PC-9 (cell line): ENCODE measurements around the gene DBN1. TPM values are rescaled to one million over a fixed set of nuclear protein-coding genes. Genes with fewer than 3 reads are reported as not detected.

Source experiments
- BruUV-seq: library from RNA; stranded (reverse); fragments of 400-500 nt; replicated peaks from 2 replicates; lab custom pipeline; 2021; lab: Mats Ljungman, UMichigan
- CTCF ChIA-PET: fragments of 300-600 bp; sonication (Branson Sonifier 250); formaldehyde crosslinking; loops from one replicate; lab custom pipeline; 2022; ENCODE audit warnings: antibody characterized with exemption; lab: Charles Lee
- POLR2A ChIA-PET: fragments of 300-600 bp; sonication (Branson Sonifier 250); formaldehyde crosslinking; loops from one replicate; lab custom pipeline; 2022; ENCODE audit warnings: antibody characterized with exemption; ENCODE audit not compliant: unreplicated experiment; lab: Charles Lee
- DNase-seq, 2 experiments: peaks; one replicate each; pipeline versions ENCODE4 v3.0.0 to v3.0.0-alpha.2; 2015 to 2022; ENCODE audit warnings: mixed read lengths in 1 of 2
- H2AFZ ChIP-seq: fragments of 200-600 bp; sonication (generic); 2 replicates; pipeline ENCODE4 v1.8.1; 2017; ENCODE audit warnings: antibody characterized with exemption
- H3F3A ChIP-seq: fragments of 200-600 bp; sonication (generic); 2 replicates; pipeline ENCODE4 v1.8.1; 2017; ENCODE audit warnings: antibody characterized with exemption, mild to moderate bottlenecking, low read depth; ENCODE audit not compliant: insufficient read depth
- H3K27ac ChIP-seq: fragments of 200-600 bp; sonication (generic); 2 replicates; pipeline ENCODE4 v1.6.1; 2016; ENCODE audit warnings: mixed run types
- H3K27me3 ChIP-seq: fragments of 200-600 bp; sonication (generic); 2 replicates; pipeline ENCODE4 v1.6.1; 2016; ENCODE audit warnings: low read depth, mixed run types; ENCODE audit not compliant: insufficient read depth
- H3K36me3 ChIP-seq: fragments of 200-600 bp; sonication (generic); 2 replicates; pipeline ENCODE4 v1.6.1; 2016; ENCODE audit warnings: low read depth, mixed run types
- H3K4me1 ChIP-seq: fragments of 200-600 bp; sonication (generic); replicated peaks from 2 replicates; pipeline ENCODE4 v1.6.1; 2016; ENCODE audit warnings: mixed run types; ENCODE audit not compliant: insufficient read depth
- H3K4me2 ChIP-seq: fragments of 200-600 bp; sonication (generic); 2 replicates; pipeline ENCODE4 v1.6.1; 2017; ENCODE audit warnings: mixed run types
- H3K4me3 ChIP-seq: fragments of 200-600 bp; sonication (generic); 2 replicates; pipeline ENCODE4 v1.6.1; 2016; ENCODE audit warnings: mixed run types
- H3K79me2 ChIP-seq: fragments of 200-600 bp; sonication (generic); 2 replicates; pipeline ENCODE4 v1.6.1; 2017; ENCODE audit warnings: low read depth, mixed run types
- H3K9me2 ChIP-seq: fragments of 200-600 bp; sonication (generic); 2 replicates; pipeline ENCODE4 v1.8.1; 2017; ENCODE audit warnings: mild to moderate bottlenecking; ENCODE audit not compliant: insufficient read depth
- H3K9me3 ChIP-seq: fragments of 200-600 bp; sonication (generic); 2 replicates; pipeline ENCODE4 v1.8.1; 2016; ENCODE audit warnings: low read depth; ENCODE audit not compliant: insufficient read depth
- H4K20me1 ChIP-seq: fragments of 200-600 bp; sonication (generic); 2 replicates; pipeline ENCODE4 v1.8.1; 2017; ENCODE audit not compliant: insufficient read depth
- CTCF ChIP-seq: fragments of 200-600 bp; sonication (generic); conservative IDR thresholded peaks from 2 replicates; pipeline ENCODE4 v1.6.1; 2017; ENCODE audit warnings: mixed run types, antibody characterized with exemption, mild to moderate bottlenecking, moderate library complexity
- EZH2 ChIP-seq: fragments of 200-600 bp; sonication (generic); IDR thresholded peaks from 2 replicates; pipeline ENCODE4 v1.8.0; 2017; ENCODE audit warnings: antibody characterized with exemption, low read depth
- intact Hi-C: fragments of 100-400 bp; cut with micrococcal nuclease; formaldehyde crosslinking; loops from one replicate; pipeline ENCODE4 v1.10.0; 2022; ENCODE audit not compliant: unreplicated experiment
- total RNA-seq: library from RNA; stranded (reverse); gene quantifications from 2 replicates; pipeline ENCODE4 v1.2.3, GENCODE V29; 2021

DBN1 gene
- total RNA-seq, 1 experiment from 2014 or later, result 144 TPM

GRCh38 chr5:177495243-177496060, 22.0 kb upstream of the DBN1 start:
- Histone ChIP-seq H3K4me2 (peak overlapping the region; percentile 82), H3K4me1 (peaks cover 41% of the 10 kb centered on the region), H3K9me3 (no peaks in the 10 kb centered on the region), H3K36me3 (no peaks in the 10 kb centered on the region; the same call in 1 of the 2 replicates), H3F3A (peaks cover 34% of the 10 kb centered on the region; the same call in 1 of the 2 replicates), H3K79me2 (peaks cover 36% of the 10 kb centered on the region), H4K20me1 (no peaks in the 10 kb centered on the region), H3K9me2 (no peaks in the 10 kb centered on the region), H3K27ac (peak overlapping the region; percentile 65), H2AFZ (no peak overlapping the region), H3K27me3 (no peaks in the 10 kb centered on the region), H3K4me3 (peak overlapping the region; percentile 55; the same call in 1 of the 2 replicates)
- DNase-seq, result peak; percentile 55 to 81
- ChIA-PET POLR2A (interaction anchor here (0.5 to 1.1 kb wide), 4 partner anchors 9 to 125 kb away, joined by 3 to 7 read pairs (median 5); no protein-coding TSS in a partner anchor), CTCF (interaction anchor here (0.5 to 1.7 kb wide), 6 partner anchors 11 to 735 kb away, joined by 3 to 6 read pairs (median 3); no protein-coding TSS in a partner anchor)
- BruUV-seq, result no TSS peak
- no peak; the same call in 1 of the 2 replicates for TF ChIP-seq CTCF
- TF ChIP-seq EZH2, result no peak
- intact Hi-C loops, result loop anchor here (2.0 to 5.0 kb wide), 3 partner anchors 21 to 363 kb away; partner anchors contain the start of gene NSD1

GRCh38 chr5:177494346-177495195, 21.1 kb upstream of the DBN1 start:
- H3K27ac ChIP-seq, result peak overlapping the region; percentile 65
- H3F3A ChIP-seq, result peaks cover 31% of the 10 kb centered on the region; the same call in 1 of the 2 replicates
- H3K4me1 ChIP-seq, result peaks cover 41% of the 10 kb centered on the region
- H4K20me1 ChIP-seq, result no peaks in the 10 kb centered on the region
- intact Hi-C loops, result loop anchor here (1.0 to 5.0 kb wide), 3 partner anchors 20 to 362 kb away; partner anchors contain the start of gene NSD1
- peaks cover 36% of the 10 kb centered on the region for H3K79me2 ChIP-seq
- H3K9me2 ChIP-seq, result no peaks in the 10 kb centered on the region
- H3K4me2 ChIP-seq, result peak overlapping the region; percentile 82
- peak; percentile 86 to 90 for DNase-seq
- peak; percentile 34; the same call in 1 of the 2 replicates for TF ChIP-seq CTCF
- no peak for TF ChIP-seq EZH2
- no peaks in the 10 kb centered on the region; the same call in 1 of the 2 replicates for H3K36me3 ChIP-seq
- no peak overlapping the region for H2AFZ ChIP-seq
- CTCF ChIA-PET, result interaction anchor here (0.8 to 1.7 kb wide), 3 partner anchors 12 to 124 kb away, joined by 3 to 6 read pairs (median 3); no protein-coding TSS in a partner anchor
- no peaks in the 10 kb centered on the region for H3K9me3 ChIP-seq
- peak overlapping the region; percentile 55; the same call in 1 of the 2 replicates for H3K4me3 ChIP-seq
- POLR2A ChIA-PET, result interaction anchor here (0.6 to 1.1 kb wide), 7 partner anchors 16 to 166 kb away, joined by 3 to 7 read pairs (median 3); no protein-coding TSS in a partner anchor
- no peaks in the 10 kb centered on the region for H3K27me3 ChIP-seq
- no TSS peak for BruUV-seq
